PFSK-1 (cell line): Measurements from ENCODE around the gene UBA1.

Experiments used
- FOXP2 ChIP-seq: optimal IDR thresholded peaks from 2 replicates; pipeline ENCODE3; 2011; ENCODE audit warnings: borderline replicate concordance, control low read depth, inconsistent platforms; ENCODE audit not compliant: insufficient read depth; ENCODE audit errors: extremely low read length, extremely low read depth
- POLR2AphosphoS5 ChIP-seq: IDR thresholded peaks from 2 replicates; pipeline ENCODE4 v1.6.1; 2012; ENCODE audit warnings: low read depth, mild to moderate bottlenecking, control low read depth, low read length, moderate library complexity
- SIN3A ChIP-seq: IDR thresholded peaks from 2 replicates; pipeline ENCODE4 v1.6.1; 2012; ENCODE audit warnings: mild to moderate bottlenecking, low read length, moderate library complexity, borderline replicate concordance; ENCODE audit not compliant: insufficient read depth
- TAF1 ChIP-seq: IDR thresholded peaks from 2 replicates; pipeline ENCODE4 v1.6.1; 2012; ENCODE audit warnings: low read length, control low read depth, borderline replicate concordance; ENCODE audit not compliant: insufficient read depth
- TF ChIP-seq, protein P1 (sequence below), 2 experiments: IDR thresholded peaks; 2 replicates each; pipeline versions ENCODE4 v1.6.1 to v1.8.0; 2011 to 2012; ENCODE audit warnings: low read depth in 2 of 2, low read length in 2 of 2, control low read depth in 1 of 2, inconsistent platforms in 1 of 2, mild to moderate bottlenecking in 1 of 2, moderate library complexity in 1 of 2; ENCODE audit not compliant: insufficient read depth in 1 of 2

DNA sequence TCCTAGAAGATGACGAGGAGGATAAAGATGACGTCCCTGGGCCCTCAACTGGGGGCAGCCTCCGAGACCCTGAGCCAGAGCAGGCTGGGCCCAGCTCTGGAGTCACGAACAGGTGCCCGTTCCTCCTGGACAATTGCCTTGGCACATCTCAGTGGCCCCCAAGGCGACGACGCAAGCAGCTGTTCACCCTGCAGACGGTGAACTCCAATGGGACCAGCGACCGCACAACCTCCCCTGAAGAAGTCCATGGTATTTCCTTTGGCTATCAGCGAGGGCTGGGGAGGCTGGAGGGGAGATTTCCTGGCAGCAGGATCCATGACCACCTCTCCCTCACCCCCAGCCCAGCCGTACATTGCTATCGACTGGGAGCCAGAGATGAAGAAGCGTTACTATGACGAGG is 51.0 kb downstream of the UBA1 start:
- TF ChIP-seq POLR2AphosphoS5 (no peak), TAF1 (no peak), SIN3A (no peak), FOXP2 (no peak)
- TF ChIP-seq, protein P1, sequence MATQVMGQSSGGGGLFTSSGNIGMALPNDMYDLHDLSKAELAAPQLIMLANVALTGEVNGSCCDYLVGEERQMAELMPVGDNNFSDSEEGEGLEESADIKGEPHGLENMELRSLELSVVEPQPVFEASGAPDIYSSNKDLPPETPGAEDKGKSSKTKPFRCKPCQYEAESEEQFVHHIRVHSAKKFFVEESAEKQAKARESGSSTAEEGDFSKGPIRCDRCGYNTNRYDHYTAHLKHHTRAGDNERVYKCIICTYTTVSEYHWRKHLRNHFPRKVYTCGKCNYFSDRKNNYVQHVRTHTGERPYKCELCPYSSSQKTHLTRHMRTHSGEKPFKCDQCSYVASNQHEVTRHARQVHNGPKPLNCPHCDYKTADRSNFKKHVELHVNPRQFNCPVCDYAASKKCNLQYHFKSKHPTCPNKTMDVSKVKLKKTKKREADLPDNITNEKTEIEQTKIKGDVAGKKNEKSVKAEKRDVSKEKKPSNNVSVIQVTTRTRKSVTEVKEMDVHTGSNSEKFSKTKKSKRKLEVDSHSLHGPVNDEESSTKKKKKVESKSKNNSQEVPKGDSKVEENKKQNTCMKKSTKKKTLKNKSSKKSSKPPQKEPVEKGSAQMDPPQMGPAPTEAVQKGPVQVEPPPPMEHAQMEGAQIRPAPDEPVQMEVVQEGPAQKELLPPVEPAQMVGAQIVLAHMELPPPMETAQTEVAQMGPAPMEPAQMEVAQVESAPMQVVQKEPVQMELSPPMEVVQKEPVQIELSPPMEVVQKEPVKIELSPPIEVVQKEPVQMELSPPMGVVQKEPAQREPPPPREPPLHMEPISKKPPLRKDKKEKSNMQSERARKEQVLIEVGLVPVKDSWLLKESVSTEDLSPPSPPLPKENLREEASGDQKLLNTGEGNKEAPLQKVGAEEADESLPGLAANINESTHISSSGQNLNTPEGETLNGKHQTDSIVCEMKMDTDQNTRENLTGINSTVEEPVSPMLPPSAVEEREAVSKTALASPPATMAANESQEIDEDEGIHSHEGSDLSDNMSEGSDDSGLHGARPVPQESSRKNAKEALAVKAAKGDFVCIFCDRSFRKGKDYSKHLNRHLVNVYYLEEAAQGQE (IDR thresholded peaks at IDR 0.05; ENCODE audit: insufficient read depth in 1 of 2, low read depth in 2 of 2, low read length in 2 of 2), result no peak
